ENCODE measurements around the gene MCTP1. TPM values are rescaled to one million over a fixed set of nuclear protein-coding genes. Genes with fewer than 3 reads are reported as not detected.

MCTP1 gene
- total RNA-seq, 4 donors from 2014 or later, result 28.7 to 117 (median 48.2) TPM

- Histone ChIP-seq H3K4me1 (no peaks in the 10 kb centered on the region), H3K36me3 (no peaks in the 10 kb centered on the region), H3K9me3 (peaks cover 0 to 6% (median 0%) of the 10 kb centered on the region in 4 donors), H3K27me3 (no peaks in the 10 kb centered on the region), H3K27ac (no peak overlapping the region), H3K4me3 (no peak overlapping the region)
- WGBS, 2 donors, result 91 to 92% methylated on average over 2 of the region's 2 CpGs
- TF ChIP-seq CTCF (IDR thresholded peaks at IDR 0.05) (no peak), EP300 (IDR thresholded peaks at IDR 0.05) (no peak), POLR2A (IDR thresholded peaks at IDR 0.05) (no peak)
- DNase-seq (ENCODE audit: low spot score in 2 of 2), result no peak
Observed at GRCh38 chr5:95191330-95191729, 93.6 kb downstream of the MCTP1 start.

GRCh38 chr5:95184924-95185323 is 100.0 kb downstream of the MCTP1 start:
- no peak for DNase-seq (ENCODE audit: low spot score in 2 of 2)
- WGBS, 2 donors, result 84 to 88% methylated on average over 4 of the region's 4 CpGs
- TF ChIP-seq EP300 (IDR thresholded peaks at IDR 0.05) (no peak), POLR2A (IDR thresholded peaks at IDR 0.05) (no peak), CTCF (IDR thresholded peaks at IDR 0.05) (no peak)
- Histone ChIP-seq H3K27ac (no peak overlapping the region), H3K9me3 (peaks cover 0 to 6% (median 0%) of the 10 kb centered on the region in 4 donors), H3K27me3 (no peaks in the 10 kb centered on the region), H3K36me3 (no peaks in the 10 kb centered on the region), H3K4me1 (no peaks in the 10 kb centered on the region), H3K4me3 (no peak overlapping the region)

- Histone ChIP-seq H3K27me3 (no peaks in the 10 kb centered on the region), H3K36me3 (no peaks in the 10 kb centered on the region), H3K4me1 (no peaks in the 10 kb centered on the region), H3K4me3 (no peak overlapping the region), H3K27ac (no peak overlapping the region), H3K9me3 (peaks cover 0 to 2% (median 0%) of the 10 kb centered on the region in 4 donors)
- no peak for DNase-seq (ENCODE audit: low spot score in 2 of 2)
- TF ChIP-seq CTCF (IDR thresholded peaks at IDR 0.05), result no peak
- no peak for TF ChIP-seq EP300 (IDR thresholded peaks at IDR 0.05)
- TF ChIP-seq POLR2A (IDR thresholded peaks at IDR 0.05), result no peak
- WGBS, 2 donors, result 69 to 82% methylated on average over 3 of the region's 3 CpGs
Observed at GRCh38 chr5:95181644-95182043, 103.2 kb downstream of the MCTP1 start.

GRCh38 chr5:95178046-95178651 is 106.7 kb downstream of the MCTP1 start:
- no peaks in the 10 kb centered on the region for H3K36me3 ChIP-seq
- peak in 1 of 2 donors; percentile 22 for DNase-seq (ENCODE audit: low spot score in 2 of 2)
- TF ChIP-seq POLR2A (IDR thresholded peaks at IDR 0.05), result no peak
- TF ChIP-seq CTCF (IDR thresholded peaks at IDR 0.05), result peak in 1 of 5 experiments; percentile 37
- 26% methylated on average over 4 of the region's 4 CpGs for WGBS, 2 donors
- no peaks in the 10 kb centered on the region for H3K9me3 ChIP-seq
- no peak overlapping the region for H3K4me3 ChIP-seq
- H3K27ac ChIP-seq, result no peak overlapping the region
- H3K4me1 ChIP-seq, result peaks cover 0 to 10% (median 0%) of the 10 kb centered on the region in 4 donors
- H3K27me3 ChIP-seq, result no peaks in the 10 kb centered on the region

- H3K27ac ChIP-seq, result no peak overlapping the region
- TF ChIP-seq CTCF (IDR thresholded peaks at IDR 0.05), result no peak
- 62 to 75% methylated on average over 4 of the region's 4 CpGs for WGBS, 2 donors
- H3K9me3 ChIP-seq, result no peaks in the 10 kb centered on the region
- H3K4me3 ChIP-seq, result no peak overlapping the region
- H3K27me3 ChIP-seq, result no peaks in the 10 kb centered on the region
- no peak for DNase-seq (ENCODE audit: low spot score in 2 of 2)
- no peaks in the 10 kb centered on the region for H3K36me3 ChIP-seq
- H3K4me1 ChIP-seq, result peaks cover 0 to 10% (median 0%) of the 10 kb centered on the region in 4 donors
Observed at GRCh38 chr5:95177456-95177855, 107.4 kb downstream of the MCTP1 start.

Measured in tibial nerve (tissue), 4 donors.